Uterus (tissue), 2 donors: ENCODE results near the gene PUDP.

Experiments used
- POLR2A ChIP-seq, 2 donors: fragments of 450-650 bp; IDR thresholded peaks; one replicate each; pipeline ENCODE4 v1.6.1; 2016; ENCODE audit warnings: antibody characterized with exemption in 2 of 2, mild to moderate bottlenecking in 1 of 2, moderate library complexity in 1 of 2
- TF ChIP-seq, protein P1 (sequence below), 4 experiments: fragments of 200-600 bp in 2 of 4; fragments of 450-650 bp in 2 of 4; sonication (generic) in 2 of 4; IDR thresholded peaks; one replicate each; pipeline ENCODE4 v1.5.1; 2016 to 2019; ENCODE audit warnings: antibody characterized with exemption in 4 of 4, mild to moderate bottlenecking in 2 of 4, moderate library complexity in 1 of 4

DNA sequence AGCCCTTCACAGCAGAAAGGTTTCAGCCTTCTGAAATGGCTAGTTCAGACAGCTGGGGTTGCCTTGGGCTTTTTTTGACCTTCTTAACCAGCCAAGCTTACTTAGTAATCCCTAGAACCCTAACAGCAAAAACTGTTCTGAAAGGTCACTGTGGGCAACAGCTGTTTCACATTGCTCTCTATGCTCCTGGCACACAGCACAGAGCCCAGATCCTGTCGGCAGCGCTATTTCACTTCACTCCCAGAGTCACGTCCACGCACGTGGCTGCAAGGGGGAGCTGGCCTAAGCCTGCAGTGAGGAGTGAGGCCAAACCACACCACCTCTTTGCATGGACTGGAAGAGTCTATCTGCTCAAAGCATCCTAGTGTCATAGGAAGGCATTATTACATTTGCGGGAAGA, 32.4 kb downstream of the PUDP start:
- TF ChIP-seq, protein P1, sequence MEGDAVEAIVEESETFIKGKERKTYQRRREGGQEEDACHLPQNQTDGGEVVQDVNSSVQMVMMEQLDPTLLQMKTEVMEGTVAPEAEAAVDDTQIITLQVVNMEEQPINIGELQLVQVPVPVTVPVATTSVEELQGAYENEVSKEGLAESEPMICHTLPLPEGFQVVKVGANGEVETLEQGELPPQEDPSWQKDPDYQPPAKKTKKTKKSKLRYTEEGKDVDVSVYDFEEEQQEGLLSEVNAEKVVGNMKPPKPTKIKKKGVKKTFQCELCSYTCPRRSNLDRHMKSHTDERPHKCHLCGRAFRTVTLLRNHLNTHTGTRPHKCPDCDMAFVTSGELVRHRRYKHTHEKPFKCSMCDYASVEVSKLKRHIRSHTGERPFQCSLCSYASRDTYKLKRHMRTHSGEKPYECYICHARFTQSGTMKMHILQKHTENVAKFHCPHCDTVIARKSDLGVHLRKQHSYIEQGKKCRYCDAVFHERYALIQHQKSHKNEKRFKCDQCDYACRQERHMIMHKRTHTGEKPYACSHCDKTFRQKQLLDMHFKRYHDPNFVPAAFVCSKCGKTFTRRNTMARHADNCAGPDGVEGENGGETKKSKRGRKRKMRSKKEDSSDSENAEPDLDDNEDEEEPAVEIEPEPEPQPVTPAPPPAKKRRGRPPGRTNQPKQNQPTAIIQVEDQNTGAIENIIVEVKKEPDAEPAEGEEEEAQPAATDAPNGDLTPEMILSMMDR (IDR thresholded peaks at IDR 0.05): no peak
- TF ChIP-seq POLR2A (IDR thresholded peaks at IDR 0.05): no peak
